ENCODE measurements around the gene THSD7A.

The THSD7A gene

GRCh38 chr7:11746591-11746990 lies 85.4 kb downstream of the THSD7A start:
- no peak for TF ChIP-seq CTCF (conservative IDR thresholded peaks at IDR 0.05; ENCODE audit: low read depth)
- ChIA-PET POLR2A (ENCODE audit: low non-redundant PET) (no interaction called here), CTCF (no interaction called here)
- H3K27ac ChIP-seq: no peak overlapping the region
- DNase-seq (ENCODE audit: low spot score): no peak

GRCh38 chr7:11743548-11743947 lies 88.5 kb downstream of the THSD7A start:
- no peak overlapping the region for H3K27ac ChIP-seq
- no peak for TF ChIP-seq CTCF (conservative IDR thresholded peaks at IDR 0.05; ENCODE audit: low read depth)
- CTCF ChIA-PET: interaction anchor here (0.6 kb wide), 1 partner anchor 82 kb away, joined by 3 read pairs; no protein-coding TSS in a partner anchor
- POLR2A ChIA-PET (ENCODE audit: low non-redundant PET): no interaction called here
- no peak for DNase-seq (ENCODE audit: low spot score)

- ChIA-PET CTCF (interaction anchor here (0.6 kb wide), 1 partner anchor 81 kb away, joined by 3 read pairs; no protein-coding TSS in a partner anchor), POLR2A (ENCODE audit: low non-redundant PET) (no interaction called here)
- H3K27ac ChIP-seq: no peak overlapping the region
- no peak for TF ChIP-seq CTCF (conservative IDR thresholded peaks at IDR 0.05; ENCODE audit: low read depth)
- DNase-seq (ENCODE audit: low spot score): no peak
Observed at GRCh38 chr7:11743016-11743415, 89.0 kb downstream of the THSD7A start.

GRCh38 chr7:11742496-11742895 lies 89.5 kb downstream of the THSD7A start:
- no peak overlapping the region for H3K27ac ChIP-seq
- ChIA-PET CTCF (no interaction called here), POLR2A (ENCODE audit: low non-redundant PET) (no interaction called here)
- no peak for TF ChIP-seq CTCF (conservative IDR thresholded peaks at IDR 0.05; ENCODE audit: low read depth)
- no peak for DNase-seq (ENCODE audit: low spot score)

GRCh38 chr7:11737723-11738122 lies 94.3 kb downstream of the THSD7A start:
- DNase-seq (ENCODE audit: low spot score): no peak
- no peak for TF ChIP-seq CTCF (conservative IDR thresholded peaks at IDR 0.05; ENCODE audit: low read depth)
- no peak overlapping the region for H3K27ac ChIP-seq
- POLR2A ChIA-PET (ENCODE audit: low non-redundant PET): no interaction called here
- CTCF ChIA-PET: no interaction called here

GRCh38 chr7:11732207-11732606 lies 99.8 kb downstream of the THSD7A start:
- TF ChIP-seq CTCF (conservative IDR thresholded peaks at IDR 0.05; ENCODE audit: low read depth): no peak
- POLR2A ChIA-PET (ENCODE audit: low non-redundant PET): no interaction called here
- no peak overlapping the region for H3K27ac ChIP-seq
- CTCF ChIA-PET: no interaction called here
- DNase-seq (ENCODE audit: low spot score): no peak

- POLR2A ChIA-PET (ENCODE audit: low non-redundant PET): no interaction called here
- no peak for DNase-seq (ENCODE audit: low spot score)
- no peak overlapping the region for H3K27ac ChIP-seq
- no peak for TF ChIP-seq CTCF (conservative IDR thresholded peaks at IDR 0.05; ENCODE audit: low read depth)
- CTCF ChIA-PET: no interaction called here
Observed at GRCh38 chr7:11730725-11731124, 101.3 kb downstream of the THSD7A start.
